GM21390 (cell line): ENCODE data around the gene TMEM80.
"Not testable (repeated sequence)": the region's sequence is repeated elsewhere in the genome, so short reads cannot be mapped to it uniquely, and the experiment has no call there.

Experiments
- ATAC-seq: cut with Tn5 transposase; IDR thresholded peaks from one replicate; pipeline ENCODE4 v1.9.1; 2021; ENCODE audit not compliant: unreplicated experiment

TMEM80 gene

DNA sequence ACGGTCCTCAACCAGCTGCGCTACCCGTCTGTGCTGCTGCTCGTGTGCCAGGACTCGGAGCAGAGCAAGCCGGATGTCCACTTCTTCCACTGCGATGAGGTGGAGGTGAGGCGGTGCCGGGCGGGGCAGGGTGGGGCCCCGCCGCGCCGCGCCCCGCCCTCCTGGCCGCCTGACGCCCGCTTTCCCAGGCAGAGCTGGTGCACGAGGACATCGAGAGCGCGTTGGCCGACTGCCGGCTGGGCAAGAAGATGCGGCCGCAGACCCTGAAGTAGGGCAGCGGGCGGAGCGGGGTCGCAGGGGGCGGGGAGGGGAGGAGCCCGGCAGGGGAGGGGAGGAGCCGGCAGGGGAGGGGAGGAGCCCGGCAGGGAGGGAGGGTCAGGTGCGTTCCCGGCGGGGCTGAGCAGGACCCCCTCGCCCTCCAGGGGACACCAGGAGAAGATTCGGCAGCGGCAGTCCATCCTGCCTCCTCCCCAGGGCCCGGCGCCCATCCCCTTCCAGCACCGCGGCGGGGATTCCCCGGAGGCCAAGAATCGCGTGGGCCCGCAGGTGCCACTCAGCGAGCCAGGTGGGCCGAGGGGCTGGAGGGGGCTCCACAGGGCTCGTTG is 25.1 kb downstream of the TMEM80 start:
- ATAC-seq = no peak

GRCh38 chr11:721247-721740 is 25.7 kb downstream of the TMEM80 start:
- ATAC-seq = no peak

GRCh38 chr11:721741-722345 is 26.2 kb downstream of the TMEM80 start:
- ATAC-seq = no peak

DNA sequence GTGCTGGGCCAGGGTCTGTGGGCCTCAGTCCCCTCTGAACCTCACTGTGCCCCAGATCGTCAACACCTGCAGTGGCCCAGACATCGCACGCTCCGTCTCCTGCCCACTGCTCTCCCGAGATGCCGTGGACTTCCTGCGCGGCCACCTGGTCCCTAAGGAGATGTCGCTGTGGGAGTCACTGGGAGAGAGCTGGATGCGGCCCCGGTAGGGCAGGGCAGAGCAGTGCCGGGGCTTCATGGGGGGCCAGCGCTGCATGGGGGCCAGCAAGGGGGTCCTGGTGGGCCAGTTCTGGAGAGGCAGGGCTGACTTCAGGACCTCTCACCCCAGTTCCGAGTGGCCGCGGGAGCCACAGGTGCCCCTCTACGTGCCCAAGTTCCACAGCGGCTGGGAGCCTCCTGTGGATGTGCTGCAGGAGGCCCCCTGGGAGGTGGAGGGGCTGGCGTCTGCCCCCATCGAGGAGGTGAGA is 26.8 kb downstream of the TMEM80 start:
- no peak for ATAC-seq

DNA sequence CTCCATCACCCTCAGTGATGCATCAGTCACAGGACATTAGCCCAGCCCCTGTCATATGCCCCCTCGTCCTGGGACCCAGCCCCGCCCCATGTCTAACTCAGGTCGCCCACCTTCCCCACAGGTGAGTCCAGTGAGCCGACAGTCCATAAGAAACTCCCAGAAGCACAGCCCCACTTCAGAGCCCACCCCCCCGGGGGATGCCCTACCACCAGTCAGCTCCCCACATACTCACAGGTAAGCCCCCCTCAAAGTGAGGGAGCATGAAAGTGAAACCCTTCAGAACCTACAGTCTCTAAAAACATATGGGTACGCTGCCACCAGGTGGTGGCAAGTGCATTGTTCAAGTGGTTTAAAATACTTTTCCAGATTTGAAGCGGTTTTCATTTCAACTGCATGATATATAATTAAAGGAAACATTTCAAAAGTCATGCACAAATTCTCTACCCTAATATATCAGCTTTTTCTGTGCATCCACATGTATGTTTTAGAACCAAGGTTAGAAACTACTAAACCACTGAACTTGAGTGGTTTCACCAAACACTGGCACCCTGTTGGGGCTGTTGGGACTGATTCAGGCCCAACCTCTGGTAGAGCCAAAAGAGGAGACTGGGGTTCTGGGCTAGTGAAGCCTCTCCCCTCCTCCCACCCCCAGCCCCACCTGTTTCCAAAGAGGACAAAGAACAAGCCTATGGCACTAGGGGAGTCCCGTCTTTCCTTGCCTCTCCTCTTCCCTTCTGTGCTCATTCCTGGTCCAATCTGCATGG is 27.7 kb downstream of the TMEM80 start:
- ATAC-seq = no peak

DNA sequence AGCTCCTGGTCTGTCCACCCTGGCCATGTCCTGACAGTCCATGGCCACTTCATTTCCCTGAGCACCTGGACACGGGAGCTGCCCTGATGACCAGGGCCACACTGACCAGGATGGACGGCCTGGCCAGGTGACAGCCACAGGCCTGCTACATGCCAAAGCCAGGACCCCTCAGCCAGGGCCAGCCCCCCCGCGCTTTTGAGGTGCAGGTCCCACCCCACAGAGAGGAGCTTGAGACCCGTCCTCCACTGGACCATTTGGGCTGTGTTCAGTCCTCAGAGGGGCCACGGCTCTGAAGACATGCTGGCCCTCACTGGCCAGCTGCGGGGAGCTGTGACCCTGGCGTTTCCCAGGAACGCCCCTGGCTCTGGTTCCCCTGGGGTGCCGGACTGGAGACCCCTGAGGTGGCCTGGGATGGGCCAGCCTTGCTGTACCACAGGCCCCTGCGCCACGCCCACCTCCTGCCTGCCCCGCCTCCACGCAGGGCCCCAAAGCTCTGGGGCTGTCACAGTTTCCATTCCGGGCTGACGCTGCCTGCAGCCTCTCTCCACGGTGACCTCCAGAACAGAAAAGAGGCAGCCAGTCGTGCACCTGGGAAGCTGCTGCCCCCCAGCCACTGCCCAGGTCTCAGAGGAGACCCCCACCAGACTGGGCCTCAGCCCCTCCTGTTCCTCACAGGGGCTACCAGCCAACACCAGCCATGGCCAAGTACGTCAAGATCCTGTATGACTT is 28.6 kb downstream of the TMEM80 start:
- ATAC-seq = no peak

DNA sequence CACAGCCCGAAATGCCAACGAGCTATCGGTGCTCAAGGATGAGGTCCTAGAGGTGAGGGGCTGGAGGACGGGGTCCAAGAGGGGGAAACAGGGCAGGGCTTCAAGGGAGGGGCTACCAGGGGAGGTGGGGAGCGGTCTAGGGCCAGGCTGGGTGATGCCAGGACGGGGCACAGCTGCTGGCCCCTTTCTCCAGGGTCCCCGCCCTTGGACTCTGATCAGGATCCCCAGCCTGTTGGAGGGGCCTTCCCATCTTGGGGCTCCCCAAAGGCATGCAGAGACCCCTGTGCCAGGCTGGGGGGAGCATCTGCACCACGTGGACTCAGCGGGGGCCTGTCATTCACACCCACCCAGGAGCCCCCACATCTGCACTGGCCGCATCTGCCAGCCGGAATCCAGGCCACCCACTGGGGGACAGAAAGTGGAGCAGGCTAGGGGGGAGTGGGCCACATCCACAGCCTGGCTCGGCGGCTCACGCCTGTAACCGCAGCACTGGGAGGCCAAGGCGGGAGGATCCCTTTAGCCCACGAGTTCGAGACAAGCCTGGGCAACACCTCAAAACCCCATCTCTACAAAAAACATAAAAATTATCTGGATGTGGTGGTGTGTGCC is 29.3 kb downstream of the TMEM80 start:
- ATAC-seq = no peak

DNA sequence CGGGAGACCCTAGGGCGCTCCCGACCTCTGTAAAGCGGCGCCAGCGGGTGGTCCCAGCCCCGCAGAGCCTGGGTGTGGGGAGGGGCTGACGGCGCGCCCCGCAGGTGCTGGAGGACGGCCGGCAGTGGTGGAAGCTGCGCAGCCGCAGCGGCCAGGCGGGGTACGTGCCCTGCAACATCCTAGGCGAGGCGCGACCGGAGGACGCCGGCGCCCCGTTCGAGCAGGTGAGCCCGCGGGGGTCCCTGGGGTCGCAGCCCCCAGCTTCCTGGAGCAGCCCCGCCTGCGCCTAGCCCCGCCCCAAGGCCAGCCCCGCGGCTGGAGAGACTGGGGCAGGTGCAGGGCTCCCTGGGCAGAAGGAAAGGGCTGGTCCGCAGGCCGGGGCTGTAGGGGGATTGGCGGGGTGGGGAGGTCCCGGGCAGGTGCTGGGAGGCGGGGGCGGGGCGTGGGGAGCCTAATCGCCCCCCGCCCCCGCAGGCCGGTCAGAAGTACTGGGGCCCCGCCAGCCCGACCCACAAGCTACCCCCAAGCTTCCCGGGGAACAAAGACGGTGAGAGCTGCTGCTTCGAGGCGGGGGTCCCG is 30.1 kb downstream of the TMEM80 start:
- ATAC-seq = no peak

GRCh38 chr11:726278-727220 is 30.9 kb downstream of the TMEM80 start:
- no peak for ATAC-seq

DNA sequence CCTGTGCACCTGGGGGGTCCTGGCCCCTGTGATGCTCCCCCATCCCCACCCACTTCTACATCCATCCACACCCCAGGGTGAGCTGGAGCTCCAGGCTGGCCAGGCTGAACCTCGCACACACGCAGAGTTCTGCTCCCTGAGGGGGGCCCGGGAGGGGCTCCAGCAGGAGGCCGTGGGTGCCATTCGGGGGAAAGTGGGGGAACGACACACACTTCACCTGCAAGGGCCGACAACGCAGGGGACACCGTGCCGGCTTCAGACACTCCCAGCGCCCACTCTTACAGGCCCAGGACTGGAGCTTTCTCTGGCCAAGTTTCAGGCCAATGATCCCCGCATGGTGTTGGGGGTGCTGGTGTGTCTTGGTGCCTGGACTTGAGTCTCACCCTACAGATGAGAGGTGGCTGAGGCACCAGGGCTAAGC is 31.7 kb downstream of the TMEM80 start:
- no peak for ATAC-seq

DNA sequence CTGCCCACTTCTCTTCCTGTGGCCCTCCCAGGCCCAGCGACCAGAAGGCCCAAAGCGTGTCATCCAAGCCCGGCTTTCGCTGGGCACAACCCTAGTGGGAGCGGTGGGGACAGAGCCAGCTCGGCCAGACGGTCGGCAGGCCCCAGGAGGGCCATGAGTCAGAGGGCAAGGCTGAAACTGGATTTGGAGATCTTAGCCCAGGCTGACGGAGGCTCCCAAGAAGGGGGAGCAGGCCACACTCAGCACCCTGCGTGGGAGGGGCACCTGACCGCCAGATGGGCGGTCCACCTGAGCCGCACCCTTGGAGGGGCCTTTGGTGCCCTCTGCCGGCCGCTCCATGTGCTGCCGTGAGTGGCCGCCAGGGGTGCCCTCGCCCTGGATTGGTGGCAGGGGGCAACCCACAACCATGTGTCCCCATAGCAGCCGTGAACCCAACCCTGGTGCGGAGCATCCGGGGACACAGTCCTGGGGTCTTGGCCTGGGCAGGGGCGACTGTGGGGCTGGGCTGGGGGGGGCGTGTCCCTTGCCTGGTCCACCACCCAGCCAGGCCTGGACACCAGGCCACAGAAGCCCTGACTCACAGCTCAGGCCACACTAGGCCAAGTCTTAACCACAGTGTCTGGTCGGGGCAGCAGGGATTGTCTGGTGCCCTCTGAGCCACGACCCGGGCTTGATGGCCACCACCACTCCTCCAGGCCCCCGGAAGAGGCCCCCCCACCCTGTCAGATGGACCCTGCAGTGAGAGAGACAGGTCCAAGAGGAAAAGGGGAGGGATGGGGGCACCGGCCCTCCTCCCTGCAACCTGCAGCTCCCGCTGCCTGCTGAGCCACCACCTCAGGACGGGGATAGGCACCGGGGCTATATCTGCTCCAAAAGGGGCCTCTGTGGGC is 32.5 kb downstream of the TMEM80 start:
- no peak for ATAC-seq

- no peak for ATAC-seq
Measured at GRCh38 chr11:728901-729491, 33.4 kb downstream of the TMEM80 start.

DNA sequence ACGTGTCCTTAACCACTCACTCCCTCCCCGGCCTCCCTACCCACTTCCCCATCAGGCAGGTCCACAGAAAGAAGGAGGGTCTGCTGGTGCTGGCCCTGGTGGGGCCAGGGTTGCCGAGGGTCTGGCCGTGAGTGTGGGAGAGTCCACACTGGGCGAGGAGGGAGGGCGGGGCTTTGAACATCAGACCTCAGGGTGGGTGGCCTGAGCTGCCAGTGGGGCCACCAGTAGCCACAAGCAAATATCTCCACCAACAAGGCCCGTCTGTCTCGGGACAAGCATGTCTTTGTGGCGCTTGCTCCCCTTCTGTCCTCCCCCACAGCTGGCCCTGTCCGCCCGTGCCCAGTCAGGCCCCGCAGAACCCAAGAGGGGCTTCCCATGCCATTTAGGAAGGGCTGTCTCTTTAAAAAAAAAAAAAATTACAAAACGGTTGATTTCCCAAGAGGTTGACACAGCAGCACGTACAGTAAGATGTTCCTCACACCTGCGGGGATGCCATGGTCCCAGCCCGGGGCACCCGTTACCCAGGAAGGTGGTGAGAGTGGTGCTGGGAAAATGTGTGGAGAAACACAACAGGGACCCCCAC is 34.0 kb downstream of the TMEM80 start:
- no peak for ATAC-seq

- no peak for ATAC-seq
Measured at GRCh38 chr11:733072-733471, 37.5 kb downstream of the TMEM80 start.

- ATAC-seq = not testable (repeated sequence)
Measured at GRCh38 chr11:734541-734940, 38.9 kb downstream of the TMEM80 start.

- ATAC-seq = no peak
Measured at GRCh38 chr11:737366-737765, 41.8 kb downstream of the TMEM80 start.

GRCh38 chr11:737899-738298 is 42.3 kb downstream of the TMEM80 start:
- ATAC-seq = not testable (repeated sequence)

DNA sequence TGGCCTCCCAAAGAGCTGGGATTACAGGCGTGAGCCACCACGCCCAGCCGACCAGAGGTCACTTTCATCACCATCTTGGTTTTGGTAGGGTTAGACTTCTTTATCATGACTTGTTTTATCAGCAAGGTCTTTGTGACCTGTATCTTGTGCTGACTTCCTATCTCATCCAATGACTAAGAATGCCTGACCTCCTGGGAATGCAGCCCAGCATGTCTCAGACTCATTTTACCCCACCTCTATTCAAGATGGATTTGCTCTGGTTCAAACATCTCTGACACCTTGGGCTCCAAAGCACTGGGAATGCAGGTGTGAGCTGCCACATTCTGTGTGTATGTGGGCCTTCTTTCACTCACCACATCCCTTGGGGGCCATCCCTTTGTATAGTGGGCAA is 46.5 kb downstream of the TMEM80 start:
- no peak for ATAC-seq
